ENCODE measurements around the gene TRAPPC3L. TPM values are rescaled to one million over a fixed set of nuclear protein-coding genes. Genes with fewer than 3 reads are reported as not detected.

The TRAPPC3L gene
- under 1 TPM; 0.24 TPM for total RNA-seq
- long read RNA-seq, result 0 reads

GRCh38 chr6:116545651-116546050, at the start of gene TRAPPC3L:
TSS of gene TRAPPC3L (minus strand) at chr6:116545684. CDS start at chr6:116545514, 170 bp downstream.
- ATAC-seq, result no peak

GRCh38 chr6:116595247-116595646, 49.8 kb upstream of the TRAPPC3L start:
- ATAC-seq (no peak), DNase-seq (no peak)
- intact Hi-C loops (cut with DNase I), result no loop called here

More at GRCh38 chr6:116545651-116546050, at the start of gene TRAPPC3L:
- DNase-seq, result no peak
- intact Hi-C loops (cut with DNase I), result no loop called here

- no peak for DNase-seq
- intact Hi-C loops (cut with DNase I), result no loop called here
- no peak for ATAC-seq
These were observed 41.3 kb upstream of the TRAPPC3L start for GRCh38 chr6:116586738-116587137.

GRCh38 chr6:116586276-116586675, 40.8 kb upstream of the TRAPPC3L start:
- ATAC-seq, result no peak
- DNase-seq, result no peak
- intact Hi-C loops (cut with DNase I), result no loop called here

- intact Hi-C loops (cut with DNase I), result no loop called here
- DNase-seq (no peak), ATAC-seq (no peak)
These were observed 34.7 kb upstream of the TRAPPC3L start for GRCh38 chr6:116580198-116580597.

- ATAC-seq, result no peak
- DNase-seq, result no peak
- intact Hi-C loops (cut with DNase I), result no loop called here
These were observed 33.7 kb upstream of the TRAPPC3L start for GRCh38 chr6:116579143-116579542.

GRCh38 chr6:116578335-116578734, 32.9 kb upstream of the TRAPPC3L start:
- no peak for DNase-seq
- ATAC-seq, result no peak
- intact Hi-C loops (cut with DNase I), result no loop called here

- no peak for ATAC-seq
- intact Hi-C loops (cut with DNase I), result no loop called here
- DNase-seq, result no peak
These were observed 32.0 kb upstream of the TRAPPC3L start for GRCh38 chr6:116577486-116577885.

GRCh38 chr6:116575227-116575626, 29.7 kb upstream of the TRAPPC3L start:
- no peak for DNase-seq
- ATAC-seq, result no peak
- intact Hi-C loops (cut with DNase I), result no loop called here

GRCh38 chr6:116572162-116572561, 26.7 kb upstream of the TRAPPC3L start:
- intact Hi-C loops (cut with DNase I), result no loop called here
- ATAC-seq (peak; percentile 12 to 31), DNase-seq (peak; percentile 35)

- ATAC-seq (peak in 1 of 2 donors; percentile 48), DNase-seq (no peak)
- intact Hi-C loops (cut with DNase I), result no loop called here
These were observed 26.2 kb upstream of the TRAPPC3L start for GRCh38 chr6:116571683-116572000.

- peak; percentile 97 to 98 for ATAC-seq
- intact Hi-C loops (cut with DNase I), result no loop called here
- peak; percentile 99 for DNase-seq
These were observed 25.6 kb upstream of the TRAPPC3L start, which contains the start of gene RWDD1 for GRCh38 chr6:116570856-116571682. TSS of gene RWDD1 (plus strand) at chr6:116571504. CDS start at chr6:116571583, 79 bp downstream.

- no peak for DNase-seq
- no peak for ATAC-seq
- intact Hi-C loops (cut with DNase I), result loop anchor here (10.0 kb wide), 1 partner anchor 294 kb away; the partner anchor contains the start of gene TSPYL1 (in 2 of the 2)
These were observed 23.6 kb upstream of the TRAPPC3L start for GRCh38 chr6:116568821-116569755.

GRCh38 chr6:116568111-116568510, 22.6 kb upstream of the TRAPPC3L start:
- ATAC-seq (no peak), DNase-seq (no peak)
- intact Hi-C loops (cut with DNase I), result loop anchor here (10.0 kb wide), 1 partner anchor 293 kb away; the partner anchor contains the start of gene TSPYL1 (in 2 of the 2)

GRCh38 chr6:116564921-116565872, 19.7 kb upstream of the TRAPPC3L start:
- ATAC-seq, result peak; percentile 76 to 78
- intact Hi-C loops (cut with DNase I), result loop anchor here (10.0 kb wide), 1 partner anchor 290 kb away; the partner anchor contains the start of gene TSPYL1 (in 2 of the 2)
- peak; percentile 46 for DNase-seq

- ATAC-seq, result no peak
- intact Hi-C loops (cut with DNase I), result loop anchor here (10.0 kb wide), 1 partner anchor 290 kb away; the partner anchor contains the start of gene TSPYL1 (in 2 of the 2)
These were observed 18.8 kb upstream of the TRAPPC3L start for GRCh38 chr6:116564311-116564710.

GRCh38 chr6:116563830-116564229, 18.3 kb upstream of the TRAPPC3L start:
- DNase-seq (no peak), ATAC-seq (no peak)
- intact Hi-C loops (cut with DNase I), result loop anchor here (10.0 kb wide), 1 partner anchor 289 kb away; the partner anchor contains the start of gene TSPYL1 (in 2 of the 2)

More at GRCh38 chr6:116564311-116564710, 18.8 kb upstream of the TRAPPC3L start:
- no peak for DNase-seq

- DNase-seq (no peak), ATAC-seq (peak in 1 of 2 donors; percentile 42)
- intact Hi-C loops (cut with DNase I), result loop anchor here (10.0 kb wide), 1 partner anchor 288 kb away; the partner anchor contains the start of gene TSPYL1 (in 2 of the 2)
These were observed 17.1 kb upstream of the TRAPPC3L start for GRCh38 chr6:116562614-116563013.
